Non-pigmented ciliary epithelial cell (primary cell): Measurements from ENCODE around the gene IFT27.

Experiments
- DNase-seq: peaks from one replicate; pipeline ENCODE4 v3.0.0-alpha.2; 2010; ENCODE audit warnings: low read depth

IFT27 gene

DNA sequence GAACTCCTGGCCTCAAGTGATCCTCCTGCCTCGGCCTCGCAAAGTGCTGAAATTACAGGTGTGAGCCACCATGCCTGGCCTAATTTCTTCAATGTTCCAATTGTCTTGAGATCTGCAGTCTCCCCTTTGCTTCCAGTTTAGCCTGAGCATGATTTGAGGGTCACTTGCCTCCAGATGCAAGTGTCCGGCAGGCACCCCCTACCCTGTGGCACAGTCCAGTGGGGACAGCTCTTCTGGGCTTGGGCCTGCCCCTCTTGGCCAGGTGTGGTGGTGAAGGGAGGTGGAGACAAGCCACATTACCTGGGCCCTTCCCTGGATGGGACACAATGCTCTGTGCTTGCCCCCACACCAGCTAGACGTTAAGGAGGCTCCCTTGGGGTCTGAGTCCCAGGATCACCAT is 51.1 kb downstream of the IFT27 start:
- DNase-seq = no peak

DNA sequence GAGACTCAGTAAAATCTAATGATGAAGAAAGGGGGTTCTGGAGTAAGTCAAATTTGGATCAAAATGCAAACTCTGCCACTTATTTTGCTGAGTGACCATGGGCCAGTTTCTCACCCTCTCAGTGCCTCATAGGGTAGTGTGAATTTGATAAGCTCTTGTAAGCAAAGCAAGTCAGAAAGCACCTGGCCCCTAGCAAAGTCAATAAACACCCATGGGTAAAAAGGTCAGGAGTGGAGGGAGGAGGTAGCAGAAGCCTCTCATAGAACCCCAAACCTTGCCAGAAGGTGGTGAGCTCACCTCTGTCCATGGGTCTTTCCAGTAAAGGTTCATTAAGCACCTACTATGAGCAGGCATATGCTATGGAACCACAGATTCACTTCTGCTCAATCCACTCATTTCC is 53.9 kb downstream of the IFT27 start:
- DNase-seq = no peak

DNA sequence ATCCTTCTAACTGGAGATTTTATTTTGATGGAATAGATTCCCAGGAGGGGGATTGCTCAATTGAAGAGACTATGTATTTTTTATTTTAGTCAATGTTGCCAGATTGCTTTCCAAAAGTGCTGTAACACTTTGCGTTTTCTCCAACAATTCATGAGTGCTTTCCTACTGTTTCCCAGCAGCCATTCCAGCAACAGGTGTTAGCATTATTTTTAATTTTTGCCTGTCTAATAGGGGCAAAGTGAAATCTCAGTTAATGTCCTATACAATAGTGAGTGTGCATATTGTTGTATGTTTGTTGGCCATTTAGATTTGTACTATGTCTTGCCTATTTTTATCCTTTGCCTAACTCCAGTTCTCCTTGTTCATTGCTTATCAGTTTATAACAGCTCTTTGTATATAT is 60.3 kb downstream of the IFT27 start:
- no peak for DNase-seq

GRCh38 chr22:36714110-36714509 is 61.8 kb downstream of the IFT27 start:
- DNase-seq = no peak

GRCh38 chr22:36713436-36713835 is 62.5 kb downstream of the IFT27 start:
- DNase-seq = no peak
